PFSK-1 (cell line): Measurements from ENCODE around the gene SNX4.

Experiments
- FOXP2 ChIP-seq: optimal IDR thresholded peaks from 2 replicates; pipeline ENCODE3; 2011; ENCODE audit warnings: borderline replicate concordance, control low read depth, inconsistent platforms; ENCODE audit not compliant: insufficient read depth; ENCODE audit errors: extremely low read length, extremely low read depth
- POLR2AphosphoS5 ChIP-seq: IDR thresholded peaks from 2 replicates; pipeline ENCODE4 v1.6.1; 2012; ENCODE audit warnings: low read depth, mild to moderate bottlenecking, control low read depth, low read length, moderate library complexity
- REST ChIP-seq, 2 experiments: IDR thresholded peaks; 2 replicates each; pipeline versions ENCODE4 v1.6.1 to v1.8.0; 2011 to 2012; ENCODE audit warnings: low read depth in 2 of 2, low read length in 2 of 2, control low read depth in 1 of 2, inconsistent platforms in 1 of 2, mild to moderate bottlenecking in 1 of 2, moderate library complexity in 1 of 2; ENCODE audit not compliant: insufficient read depth in 1 of 2
- TAF1 ChIP-seq: IDR thresholded peaks from 2 replicates; pipeline ENCODE4 v1.6.1; 2012; ENCODE audit warnings: low read length, control low read depth, borderline replicate concordance; ENCODE audit not compliant: insufficient read depth

DNA sequence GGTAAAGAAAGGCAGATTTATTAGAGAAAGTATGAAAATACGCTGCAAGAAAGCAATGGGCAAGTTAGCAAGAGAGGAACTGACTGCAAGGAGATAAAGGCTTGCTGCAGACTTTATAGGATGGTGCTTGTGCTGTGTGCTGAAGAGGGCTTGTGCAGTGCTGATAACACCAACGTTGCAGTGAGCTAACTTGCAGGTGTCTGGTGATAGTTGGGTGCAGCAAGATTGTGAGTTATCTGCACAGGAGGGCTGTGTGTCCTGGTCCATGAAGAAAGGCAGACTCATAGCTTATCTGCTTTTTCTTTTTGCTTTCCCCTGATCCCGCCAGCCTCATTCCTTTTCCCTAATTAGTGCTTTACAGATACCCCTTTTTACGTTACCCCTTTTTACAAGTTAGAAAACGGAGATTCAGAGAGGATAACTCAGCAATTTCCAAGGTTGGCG lies 86.9 kb downstream of the SNX4 start:
- TF ChIP-seq TAF1 (no peak), POLR2AphosphoS5 (no peak), FOXP2 (no peak), REST (IDR thresholded peaks at IDR 0.05; ENCODE audit: insufficient read depth in 1 of 2, low read depth in 2 of 2, low read length in 2 of 2) (no peak)
